Measurements from ENCODE around the gene CYBB.

CYBB gene

GRCh38 chrX:37816766-37817165, 36.9 kb downstream of the CYBB start:
- Mint-ChIP-seq H3K4me1 (no peaks in the 10 kb centered on the region), H3K27me3 (ENCODE audit: low read depth, poor library complexity) (no peaks in the 10 kb centered on the region), H3K4me3 (no peak overlapping the region), H3K9me3 (peaks cover 13% of the 10 kb centered on the region), H3K36me3 (ENCODE audit: low read depth) (no peaks in the 10 kb centered on the region), H3K27ac (no peak overlapping the region)
- DNase-seq: no peak
- no peak for TF ChIP-seq CTCF (IDR thresholded peaks at IDR 0.05)

GRCh38 chrX:37817176-37817575, 37.3 kb downstream of the CYBB start:
- Mint-ChIP-seq H3K4me3 (no peak overlapping the region), H3K27ac (no peak overlapping the region), H3K36me3 (ENCODE audit: low read depth) (no peaks in the 10 kb centered on the region), H3K27me3 (ENCODE audit: low read depth, poor library complexity) (no peaks in the 10 kb centered on the region), H3K4me1 (no peaks in the 10 kb centered on the region), H3K9me3 (peaks cover 9% of the 10 kb centered on the region)
- no peak for DNase-seq
- no peak for TF ChIP-seq CTCF (IDR thresholded peaks at IDR 0.05)

GRCh38 chrX:37817579-37817978, 37.7 kb downstream of the CYBB start:
- Mint-ChIP-seq H3K9me3 (peaks cover 7% of the 10 kb centered on the region), H3K4me3 (no peak overlapping the region)

GRCh38 chrX:37818031-37818430, 38.2 kb downstream of the CYBB start:
- H3K4me3 Mint-ChIP-seq: no peak overlapping the region
- no peak for DNase-seq
- no peak overlapping the region for H3K27ac Mint-ChIP-seq
- no peak for TF ChIP-seq CTCF (IDR thresholded peaks at IDR 0.05)
- no peaks in the 10 kb centered on the region for H3K36me3 Mint-ChIP-seq (ENCODE audit: low read depth)
- H3K27me3 Mint-ChIP-seq (ENCODE audit: low read depth, poor library complexity): no peaks in the 10 kb centered on the region
- H3K4me1 Mint-ChIP-seq: no peaks in the 10 kb centered on the region
- peaks cover 7% of the 10 kb centered on the region for H3K9me3 Mint-ChIP-seq

More at GRCh38 chrX:37817579-37817978, 37.7 kb downstream of the CYBB start:
- no peak for DNase-seq
- TF ChIP-seq CTCF (IDR thresholded peaks at IDR 0.05): no peak
- Mint-ChIP-seq H3K27me3 (ENCODE audit: low read depth, poor library complexity) (no peaks in the 10 kb centered on the region), H3K27ac (no peak overlapping the region), H3K36me3 (ENCODE audit: low read depth) (no peaks in the 10 kb centered on the region), H3K4me1 (no peaks in the 10 kb centered on the region)

GRCh38 chrX:37820646-37821045, 40.8 kb downstream of the CYBB start:
- Mint-ChIP-seq H3K27ac (no peak overlapping the region), H3K4me1 (no peaks in the 10 kb centered on the region), H3K9me3 (peaks cover 7% of the 10 kb centered on the region), H3K36me3 (ENCODE audit: low read depth) (no peaks in the 10 kb centered on the region), H3K27me3 (ENCODE audit: low read depth, poor library complexity) (no peaks in the 10 kb centered on the region), H3K4me3 (no peak overlapping the region)
- no peak for DNase-seq
- TF ChIP-seq CTCF (IDR thresholded peaks at IDR 0.05): no peak

GRCh38 chrX:37824491-37825214, 44.8 kb downstream of the CYBB start:
- Mint-ChIP-seq H3K9me3 (peaks cover 3% of the 10 kb centered on the region), H3K4me3 (no peak overlapping the region), H3K4me1 (no peaks in the 10 kb centered on the region), H3K27me3 (ENCODE audit: low read depth, poor library complexity) (peaks cover 3% of the 10 kb centered on the region), H3K36me3 (ENCODE audit: low read depth) (no peaks in the 10 kb centered on the region), H3K27ac (no peak overlapping the region)
- no peak for DNase-seq
- TF ChIP-seq CTCF (IDR thresholded peaks at IDR 0.05): no peak
